Measurements from ENCODE around the gene HSPA2.
"Not testable (repeated sequence)": the region's sequence is repeated elsewhere in the genome, so short reads cannot be mapped to it uniquely, and the experiment has no call there.

The HSPA2 gene

DNA sequence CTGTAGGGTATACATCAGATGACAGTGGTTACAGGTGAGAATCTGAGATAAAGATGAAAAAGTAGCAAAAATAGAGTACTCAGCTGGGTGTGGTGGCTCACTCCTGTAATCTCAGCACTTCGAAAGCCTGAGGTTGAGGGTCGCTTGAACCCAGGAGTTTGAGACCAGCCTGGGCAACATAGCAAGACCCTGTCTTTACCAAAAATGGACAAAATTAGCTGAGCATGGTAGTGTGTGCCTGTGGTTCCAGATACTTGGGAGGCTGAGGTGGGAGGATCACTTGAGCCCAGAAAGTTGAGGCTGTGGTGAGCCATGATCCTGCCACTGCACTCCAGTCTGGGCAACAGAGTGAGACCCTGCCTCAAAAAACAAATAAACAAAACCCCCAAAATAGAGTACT, 17.7 kb downstream of the HSPA2 start:
- DNase-seq (ENCODE audit: low read depth, low spot score) = not testable (repeated sequence)

GRCh38 chr14:64561631-64562030, 21.1 kb downstream of the HSPA2 start:
- DNase-seq (ENCODE audit: low read depth, low spot score) = no peak

- no peak for DNase-seq (ENCODE audit: low read depth, low spot score)
These were observed 21.9 kb downstream of the HSPA2 start for GRCh38 chr14:64562436-64562835.

DNA sequence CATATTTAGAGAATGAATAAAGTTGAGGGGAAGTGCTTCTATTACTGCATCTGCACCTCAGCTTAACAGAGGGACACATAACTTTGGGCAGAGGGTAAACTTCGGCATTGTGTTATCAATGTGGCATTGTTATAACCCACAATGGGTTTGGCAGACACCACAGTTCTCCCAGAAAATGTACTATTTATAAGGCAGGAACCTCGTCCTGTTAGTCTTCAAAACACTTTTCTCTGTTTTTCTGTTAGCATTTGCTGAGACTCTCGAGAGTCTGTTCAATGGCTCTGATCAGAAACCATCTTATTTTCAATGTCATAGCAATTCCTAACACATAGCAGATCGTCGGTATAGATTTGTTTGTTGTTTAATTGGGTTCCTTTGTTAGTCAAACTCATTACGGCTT, 23.2 kb downstream of the HSPA2 start:
- DNase-seq (ENCODE audit: low read depth, low spot score) = no peak

DNA sequence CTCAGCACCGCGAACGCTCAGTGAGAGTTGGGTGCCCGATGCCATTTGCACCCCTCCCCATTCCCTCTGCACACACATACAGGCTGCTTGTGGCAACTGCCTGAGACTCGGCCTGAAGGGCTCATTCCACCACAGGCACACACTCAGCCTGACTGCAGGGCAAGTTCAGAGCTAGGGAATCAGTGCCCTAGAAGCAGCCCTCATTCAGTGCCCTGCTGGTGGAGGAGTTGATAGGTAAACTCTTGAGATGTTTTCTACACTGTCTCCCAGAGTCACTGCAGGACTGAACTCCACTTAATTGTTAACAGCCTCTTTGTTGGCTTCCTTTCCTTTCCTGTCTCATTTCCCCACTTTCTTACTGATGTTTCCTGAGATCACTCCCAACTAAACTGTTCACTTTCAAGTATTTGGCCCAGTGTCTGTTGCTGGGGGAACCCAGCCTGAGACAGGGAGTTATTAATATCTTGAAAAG, 26.1 kb downstream of the HSPA2 start:
- DNase-seq (ENCODE audit: low read depth, low spot score) = no peak

DNA sequence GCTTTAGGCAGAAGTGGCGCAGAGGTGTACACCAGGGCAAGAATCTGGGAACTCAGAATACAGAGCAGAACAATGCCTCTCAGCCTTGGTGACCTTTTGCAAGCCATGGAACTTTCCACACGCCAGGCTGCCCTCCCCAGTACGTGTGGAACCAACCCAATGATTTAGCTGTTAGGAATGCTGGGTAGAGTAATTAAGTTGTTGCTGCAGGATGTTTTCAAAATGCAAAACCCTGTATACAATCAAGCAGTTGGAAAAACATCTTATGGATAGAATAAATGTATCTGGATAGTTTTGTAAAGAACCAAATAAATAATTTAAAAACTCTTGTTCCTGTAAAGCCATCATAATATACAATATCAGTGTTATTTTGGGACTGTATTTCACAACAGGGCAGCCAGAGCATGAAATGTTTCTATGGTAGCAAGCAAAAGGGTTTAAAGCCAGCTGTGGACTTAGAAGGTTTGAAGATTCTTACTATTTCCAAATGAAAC, 28.6 kb downstream of the HSPA2 start:
- DNase-seq (ENCODE audit: low read depth, low spot score) = no peak

GRCh38 chr14:64569646-64570045, 29.1 kb downstream of the HSPA2 start:
- not testable (repeated sequence) for DNase-seq (ENCODE audit: low read depth, low spot score)

DNA sequence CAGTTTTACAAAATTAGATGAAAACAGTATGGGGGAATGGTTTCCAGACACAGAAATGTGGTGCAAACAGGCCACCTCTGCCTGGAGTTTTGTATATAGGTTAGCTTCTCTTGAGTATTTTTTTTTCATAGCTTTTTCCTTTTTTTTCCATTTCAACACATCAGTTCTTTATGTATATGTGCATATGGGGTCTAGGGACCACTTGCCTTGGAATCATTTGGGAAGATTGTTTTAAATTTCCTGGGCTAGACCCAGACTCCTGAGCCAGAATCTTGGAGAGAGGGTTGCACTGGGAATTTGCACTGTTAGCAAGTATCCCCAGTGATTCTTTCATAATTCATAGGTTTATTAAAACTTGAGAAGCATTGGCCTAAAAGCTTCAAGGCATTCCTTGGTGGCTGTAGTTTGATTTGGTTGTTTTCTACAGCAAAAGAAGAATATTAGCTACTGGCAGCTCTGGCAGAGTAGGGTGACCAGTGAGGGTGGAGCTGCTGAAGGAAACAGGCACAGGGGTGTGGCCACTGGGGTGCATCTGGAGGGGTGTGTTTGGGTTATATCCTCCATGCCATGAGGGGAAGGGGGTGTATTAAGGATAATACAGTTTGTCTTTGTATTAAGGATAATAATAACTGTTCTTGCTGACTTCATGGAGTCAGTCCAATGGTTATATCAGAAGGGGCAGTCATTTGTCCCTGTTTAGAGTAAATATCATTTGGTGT, 32.0 kb downstream of the HSPA2 start:
- DNase-seq (ENCODE audit: low read depth, low spot score) = no peak

DNA sequence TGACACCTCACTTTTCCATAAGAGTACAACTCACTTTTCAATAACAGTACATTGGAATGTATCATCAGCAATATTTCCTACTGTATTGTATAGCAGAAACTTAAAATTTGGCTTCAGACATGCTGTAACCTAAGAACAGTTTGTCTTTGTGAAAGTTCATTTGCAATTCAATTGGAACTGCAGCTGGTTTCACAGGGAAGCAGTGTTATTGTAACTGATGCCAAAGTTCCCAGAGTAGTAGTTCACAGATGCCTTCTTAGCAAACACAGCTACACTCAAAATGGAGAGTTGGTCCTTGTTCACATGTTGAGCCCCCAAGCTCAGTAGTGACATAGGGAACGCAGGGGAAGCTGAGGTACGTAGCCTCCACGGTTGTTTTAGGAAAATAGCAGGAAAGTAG, 32.6 kb downstream of the HSPA2 start:
- DNase-seq (ENCODE audit: low read depth, low spot score) = peak; percentile 42

- DNase-seq (ENCODE audit: low read depth, low spot score) = no peak
These were observed 34.0 kb downstream of the HSPA2 start for GRCh38 chr14:64574371-64575107.

GRCh38 chr14:64577211-64577610, 36.7 kb downstream of the HSPA2 start:
- DNase-seq (ENCODE audit: low read depth, low spot score) = no peak

DNA sequence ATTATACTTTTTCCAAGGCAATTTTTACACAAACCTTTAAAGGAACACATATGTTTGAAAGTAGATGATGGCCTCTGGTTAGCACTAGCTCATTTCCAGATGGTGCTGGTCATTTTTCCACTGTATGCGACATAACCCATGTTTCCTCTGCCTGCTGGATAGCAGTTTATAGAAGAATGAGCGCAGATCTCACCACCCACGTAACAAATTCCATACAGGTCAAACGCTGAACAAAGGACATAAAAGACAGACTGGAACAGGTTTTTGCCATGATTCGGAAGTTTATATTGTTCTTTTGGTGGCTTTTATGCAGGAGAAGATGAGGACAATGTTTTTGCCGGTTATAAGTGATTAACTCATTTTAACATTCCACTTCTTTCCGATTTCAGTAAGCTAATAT, 39.9 kb downstream of the HSPA2 start:
- DNase-seq (ENCODE audit: low read depth, low spot score) = no peak

DNA sequence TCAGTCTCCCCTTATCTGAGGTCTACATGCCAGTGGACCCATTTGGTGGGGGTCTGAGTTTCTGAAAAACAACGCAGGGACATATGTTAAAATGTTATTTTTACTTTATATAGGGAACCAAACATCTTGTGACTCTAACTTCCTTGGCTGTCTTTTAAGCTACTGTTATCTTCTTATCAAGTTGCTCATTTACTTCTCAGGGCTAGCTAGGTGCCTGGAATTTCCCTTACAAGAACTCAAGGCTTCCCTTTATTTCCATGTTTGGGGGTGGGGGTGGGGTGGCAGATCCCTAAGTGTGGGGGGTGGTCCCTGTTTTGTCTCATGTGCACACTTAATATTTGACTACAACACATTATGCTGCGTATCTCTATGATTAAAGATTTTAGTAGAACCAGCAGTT, 40.8 kb downstream of the HSPA2 start:
- no peak for DNase-seq (ENCODE audit: low read depth, low spot score)

GRCh38 chr14:64581817-64582216, 41.3 kb downstream of the HSPA2 start:
- no peak for DNase-seq (ENCODE audit: low read depth, low spot score)

DNA sequence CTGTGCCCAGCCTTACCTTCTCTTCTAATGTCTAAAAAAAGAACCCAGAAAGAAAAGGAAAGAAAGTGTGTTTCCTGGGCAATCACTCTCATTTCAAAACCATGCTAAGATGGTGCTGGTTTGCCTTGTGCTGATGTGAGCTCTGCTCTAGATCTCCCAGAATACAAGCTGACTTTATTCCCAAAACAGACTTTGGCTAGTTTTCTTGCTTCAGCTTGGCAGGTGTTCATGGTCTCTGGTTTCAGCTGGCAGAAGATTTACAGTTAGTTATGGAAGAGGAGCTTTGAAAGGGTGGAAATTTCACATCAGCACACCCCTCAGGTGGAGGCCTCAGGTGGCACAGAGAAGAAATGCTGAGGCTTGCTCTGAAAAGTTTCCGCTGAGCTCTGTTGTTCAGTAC, 43.6 kb downstream of the HSPA2 start:
- DNase-seq (ENCODE audit: low read depth, low spot score) = no peak

DNA sequence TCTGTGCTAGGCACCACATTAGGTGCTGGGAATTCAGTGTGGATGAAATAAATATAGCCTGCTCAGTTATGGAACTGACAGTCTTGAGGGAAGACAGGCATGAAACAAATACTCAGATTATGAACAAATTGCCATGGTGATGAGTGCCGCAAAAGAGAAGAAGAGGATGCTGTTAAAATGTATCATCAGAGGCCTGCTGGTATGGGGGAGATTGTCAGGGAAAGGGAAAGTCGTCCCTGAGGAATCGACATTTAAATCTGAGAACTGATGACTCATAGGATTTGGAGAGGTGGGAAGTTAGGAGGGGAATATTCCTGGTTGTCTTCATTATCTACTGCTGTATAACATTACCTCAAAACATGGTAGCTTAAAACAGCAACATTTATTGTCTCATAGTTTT, 51.3 kb downstream of the HSPA2 start:
- DNase-seq (ENCODE audit: low read depth, low spot score) = no peak
